Neuronal stem cell (in vitro differentiated cells): Measurements from ENCODE around the gene DNAJB11.

ENCODE experiments used
- DNase-seq: peaks from one replicate; pipeline ENCODE4 v3.0.0-alpha.2; 2013; ENCODE audit warnings: low spot score
- H2AFZ ChIP-seq: one replicate; pipeline ENCODE4 v1.6.1; 2013; ENCODE audit warnings: mild to moderate bottlenecking, low read length, inconsistent platforms
- H2AK5ac ChIP-seq: 2 replicates; pipeline ENCODE4 v1.6.1; 2013; ENCODE audit warnings: low read depth, mild to moderate bottlenecking, inconsistent platforms, low read length, moderate library complexity, mixed read lengths
- H2BK120ac ChIP-seq: 2 replicates; pipeline ENCODE4 v1.6.1; 2013; ENCODE audit warnings: low read depth, mild to moderate bottlenecking, inconsistent platforms, low read length, moderate library complexity, mixed read lengths
- H2BK12ac ChIP-seq: one replicate; pipeline ENCODE4 v1.6.1; 2013; ENCODE audit warnings: low read length, inconsistent platforms
- H2BK15ac ChIP-seq: 2 replicates; pipeline ENCODE4 v1.6.1; 2013; ENCODE audit warnings: mild to moderate bottlenecking, low read length, inconsistent platforms, mixed read lengths
- H2BK5ac ChIP-seq: one replicate; pipeline ENCODE4 v1.6.1; 2013; ENCODE audit warnings: inconsistent platforms, mild to moderate bottlenecking, low read length, moderate library complexity
- H3K14ac ChIP-seq: one replicate; pipeline ENCODE4 v1.6.1; 2013; ENCODE audit warnings: low read length, inconsistent platforms
- H3K18ac ChIP-seq: 2 replicates; pipeline ENCODE4 v1.6.1; 2013; ENCODE audit warnings: low read length, inconsistent platforms
- H3K23ac ChIP-seq: 2 replicates; pipeline ENCODE4 v1.6.1; 2013; ENCODE audit warnings: low read depth, mild to moderate bottlenecking, mixed read lengths, low read length, inconsistent platforms; ENCODE audit not compliant: poor library complexity
- H3K27ac ChIP-seq: replicated peaks from 3 replicates; pipeline ENCODE4 v1.5.1; 2013; ENCODE audit warnings: low read length, inconsistent platforms
- H3K27me3 ChIP-seq, 3 experiments: 2 replicates each; pipeline ENCODE4 v1.6.1; 2013; ENCODE audit warnings: low read length in 3 of 3, mild to moderate bottlenecking in 2 of 3, inconsistent platforms in 1 of 3, low read depth in 1 of 3, mixed read lengths in 1 of 3, moderate library complexity in 1 of 3; ENCODE audit not compliant: control insufficient read depth in 3 of 3, insufficient read depth in 3 of 3
- H3K36me3 ChIP-seq, 2 donors: replicated peaks in 1 of 2; 2 replicates each; pipeline ENCODE4 v1.6.1; 2013; ENCODE audit warnings: low read length in 2 of 2; ENCODE audit not compliant: control insufficient read depth in 2 of 2, insufficient read depth in 2 of 2
- H3K4ac ChIP-seq: 2 replicates; pipeline ENCODE4 v1.6.1; 2013; ENCODE audit warnings: inconsistent platforms, mild to moderate bottlenecking, low read length, moderate library complexity
- H3K4me1 ChIP-seq, 2 donors: 1 replicate in 1 of 2; 2 replicates in 1 of 2; pipeline ENCODE4 v1.6.1; 2013; ENCODE audit warnings: low read length in 2 of 2, low read depth in 1 of 2; ENCODE audit not compliant: control insufficient read depth in 2 of 2, insufficient read depth in 1 of 2
- H3K4me2 ChIP-seq: one replicate; pipeline ENCODE4 v1.6.1; 2013; ENCODE audit warnings: mild to moderate bottlenecking, low read length, inconsistent platforms; ENCODE audit not compliant: insufficient read depth, poor library complexity, severe bottlenecking
- H3K4me3 ChIP-seq, 2 donors: 2 replicates each; pipeline ENCODE4 v1.5.1; 2013; ENCODE audit warnings: low read length in 2 of 2, mild to moderate bottlenecking in 2 of 2, inconsistent platforms in 1 of 2, moderate library complexity in 1 of 2
- H3K79me1 ChIP-seq: one replicate; pipeline ENCODE4 v1.6.1; 2013; ENCODE audit warnings: low read depth, mild to moderate bottlenecking, inconsistent platforms, low read length, moderate library complexity
- H3K9ac ChIP-seq: one replicate; pipeline ENCODE4 v1.6.1; 2013; ENCODE audit warnings: mild to moderate bottlenecking, low read depth, low read length, inconsistent platforms; ENCODE audit not compliant: poor library complexity
- H3K9me3 ChIP-seq, 2 donors: replicated peaks in 1 of 2; 2 replicates each; pipeline versions ENCODE3 to v1.6.1; 2013; ENCODE audit warnings: low read length in 2 of 2, mild to moderate bottlenecking in 2 of 2, inconsistent platforms in 1 of 2, low read depth in 1 of 2, mixed read lengths in 1 of 2, moderate library complexity in 1 of 2; ENCODE audit not compliant: control insufficient read depth in 2 of 2, insufficient read depth in 1 of 2
- H4K8ac ChIP-seq: one replicate; pipeline ENCODE4 v1.6.1; 2013; ENCODE audit warnings: low read depth, mild to moderate bottlenecking, inconsistent platforms, low read length, moderate library complexity
- H4K91ac ChIP-seq: one replicate; pipeline ENCODE4 v1.6.1; 2013; ENCODE audit warnings: low read length, low read depth, mild to moderate bottlenecking, inconsistent platforms; ENCODE audit not compliant: poor library complexity
- WGBS, 2 donors: extraction: QIAGEN DNeasy Blood & Tissue Kit; methylation state at CpG; one replicate each; pipeline ENCODE4 v1.1.7; 2013; ENCODE audit warnings: missing lambda C conversion rate in 2 of 2, mixed read lengths in 1 of 2; ENCODE audit not compliant: insufficient read length in 2 of 2, insufficient replicate concordance in 1 of 2; ENCODE audit errors: extremely low coverage in 2 of 2; 5-methylcytosine and 5-hydroxymethylcytosine counted together

The DNAJB11 gene

DNA sequence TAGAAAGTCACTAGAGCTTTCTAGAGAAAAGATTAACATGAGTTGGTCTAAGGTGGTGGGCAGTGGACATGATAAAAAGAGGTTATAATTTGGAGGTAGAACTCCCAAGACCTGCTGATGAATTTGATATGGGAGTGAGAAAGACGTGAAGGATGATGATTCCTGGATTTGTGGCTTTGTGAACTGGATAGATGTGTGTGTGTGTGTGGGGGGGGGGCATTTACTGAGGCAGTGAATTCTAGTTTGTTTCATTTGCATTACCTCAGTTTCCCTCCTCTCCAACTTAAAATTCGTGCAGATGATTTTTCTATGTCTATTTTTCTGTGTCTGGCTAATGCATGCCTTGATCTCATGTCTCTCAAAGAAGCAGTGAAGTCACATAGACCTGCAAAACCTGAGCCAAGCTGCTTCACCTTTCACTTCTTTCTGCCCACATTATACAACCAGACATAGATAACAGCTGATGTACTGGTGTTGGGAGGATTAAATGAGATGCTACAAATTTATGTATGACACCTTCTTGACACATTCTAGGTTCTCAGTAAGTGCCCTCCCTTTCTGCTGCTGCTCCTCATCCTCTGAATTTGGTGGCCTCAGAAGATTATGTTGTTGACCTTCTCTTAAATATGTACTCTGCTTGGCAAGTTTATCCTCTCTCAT lies 52.3 kb downstream of the DNAJB11 start:
- Histone ChIP-seq H3K79me1 (no peaks in the 10 kb centered on the region), H3K4ac (no peak overlapping the region), H3K9me3 (no peaks in the 10 kb centered on the region), H3K27ac (no peak overlapping the region), H3K36me3 (no peaks in the 10 kb centered on the region), H3K9ac (no peak overlapping the region), H3K23ac (no peak overlapping the region), H2AFZ (no peak overlapping the region), H3K14ac (no peak overlapping the region), H2AK5ac (no peak overlapping the region), H3K4me3 (no peak overlapping the region), H2BK15ac (no peak overlapping the region), H3K4me2 (no peak overlapping the region), H3K18ac (no peak overlapping the region), H3K4me1 (no peaks in the 10 kb centered on the region), H2BK120ac (no peak overlapping the region), H4K91ac (no peak overlapping the region), H3K27me3 (peaks cover 0 to 24% (median 0%) of the 10 kb centered on the region in 3 experiments), H4K8ac (no peak overlapping the region), H2BK12ac (no peak overlapping the region), H2BK5ac (no peak overlapping the region)
- no CpG with 5 or more reads among the region's 2 CpGs for WGBS, 2 donors
- DNase-seq, result no peak

DNA sequence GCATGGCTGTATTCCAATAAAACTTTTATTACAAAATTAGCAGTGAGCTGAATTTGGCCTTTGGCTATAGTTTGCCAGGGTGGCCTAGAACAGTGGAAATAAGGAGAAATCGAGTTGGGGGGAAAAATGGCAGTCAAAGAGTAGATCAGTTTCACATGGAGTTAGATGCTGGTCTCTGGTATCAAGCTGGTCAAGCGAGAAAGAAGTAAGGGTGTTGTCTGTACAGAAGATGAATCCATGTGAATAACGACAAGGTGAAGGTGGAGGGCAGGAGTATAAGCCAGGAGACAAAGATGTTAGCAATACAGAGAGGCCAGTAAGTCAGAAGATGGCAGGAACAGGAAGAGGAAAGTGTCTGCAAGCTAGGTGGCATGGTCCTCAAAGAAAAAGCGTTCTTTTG lies 54.1 kb downstream of the DNAJB11 start:
- no peak overlapping the region for H2AFZ ChIP-seq
- WGBS, 2 donors, result no CpG with 5 or more reads among the region's 4 CpGs
- no peak overlapping the region for H4K8ac ChIP-seq
- no peaks in the 10 kb centered on the region for H3K9me3 ChIP-seq
- no peak overlapping the region for H2BK15ac ChIP-seq
- H3K18ac ChIP-seq, result no peak overlapping the region
- peaks cover 0 to 14% (median 0%) of the 10 kb centered on the region in 3 experiments for H3K27me3 ChIP-seq
- DNase-seq, result no peak
- H2BK5ac ChIP-seq, result no peak overlapping the region
- no peak overlapping the region for H4K91ac ChIP-seq
- no peak overlapping the region for H3K27ac ChIP-seq
- H2BK12ac ChIP-seq, result no peak overlapping the region
- no peak overlapping the region for H3K9ac ChIP-seq
- no peak overlapping the region for H3K4me2 ChIP-seq
- no peaks in the 10 kb centered on the region for H3K36me3 ChIP-seq
- no peak overlapping the region for H3K23ac ChIP-seq
- H3K4ac ChIP-seq, result no peak overlapping the region
- no peaks in the 10 kb centered on the region for H3K79me1 ChIP-seq
- H3K4me3 ChIP-seq, result no peak overlapping the region
- no peaks in the 10 kb centered on the region for H3K4me1 ChIP-seq
- H2BK120ac ChIP-seq, result no peak overlapping the region
- no peak overlapping the region for H3K14ac ChIP-seq
- no peak overlapping the region for H2AK5ac ChIP-seq

DNA sequence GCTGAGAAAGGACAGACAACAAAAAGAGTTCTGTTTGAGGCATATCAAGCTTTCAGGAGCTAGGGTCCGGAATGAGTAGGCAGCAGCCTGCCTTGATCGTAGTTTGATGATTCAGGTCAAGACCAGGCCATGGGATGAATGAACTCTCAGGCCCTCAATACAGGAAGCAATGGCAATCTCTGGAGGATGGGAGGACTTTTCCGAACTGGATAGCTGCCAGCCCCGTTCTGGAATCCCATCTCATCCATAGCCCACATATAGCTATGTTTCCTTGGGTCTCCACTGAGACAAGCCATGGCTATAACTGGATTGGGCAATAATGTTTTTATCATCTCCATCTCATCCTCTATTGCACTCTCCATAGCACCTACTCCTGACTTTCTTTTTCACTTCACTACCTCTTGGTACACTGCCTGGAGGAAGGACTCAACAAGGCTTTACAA lies 55.1 kb downstream of the DNAJB11 start:
- Histone ChIP-seq H3K23ac (no peak overlapping the region), H3K14ac (no peak overlapping the region), H2BK12ac (no peak overlapping the region), H3K36me3 (no peaks in the 10 kb centered on the region), H2BK5ac (no peak overlapping the region), H3K9ac (no peak overlapping the region), H2BK15ac (no peak overlapping the region), H3K4me2 (no peak overlapping the region), H2AFZ (no peak overlapping the region), H4K8ac (no peak overlapping the region), H2AK5ac (no peak overlapping the region), H3K79me1 (no peaks in the 10 kb centered on the region), H3K4me1 (peaks cover 0 to 3% of the 10 kb centered on the region in 2 donors), H3K27ac (no peak overlapping the region), H3K27me3 (peaks cover 0 to 14% (median 0%) of the 10 kb centered on the region in 3 experiments), H4K91ac (no peak overlapping the region), H3K4ac (no peak overlapping the region), H2BK120ac (no peak overlapping the region), H3K9me3 (no peaks in the 10 kb centered on the region), H3K4me3 (no peak overlapping the region), H3K18ac (no peak overlapping the region)
- no CpG with 5 or more reads among the region's 4 CpGs for WGBS, 2 donors
- DNase-seq, result no peak

DNA sequence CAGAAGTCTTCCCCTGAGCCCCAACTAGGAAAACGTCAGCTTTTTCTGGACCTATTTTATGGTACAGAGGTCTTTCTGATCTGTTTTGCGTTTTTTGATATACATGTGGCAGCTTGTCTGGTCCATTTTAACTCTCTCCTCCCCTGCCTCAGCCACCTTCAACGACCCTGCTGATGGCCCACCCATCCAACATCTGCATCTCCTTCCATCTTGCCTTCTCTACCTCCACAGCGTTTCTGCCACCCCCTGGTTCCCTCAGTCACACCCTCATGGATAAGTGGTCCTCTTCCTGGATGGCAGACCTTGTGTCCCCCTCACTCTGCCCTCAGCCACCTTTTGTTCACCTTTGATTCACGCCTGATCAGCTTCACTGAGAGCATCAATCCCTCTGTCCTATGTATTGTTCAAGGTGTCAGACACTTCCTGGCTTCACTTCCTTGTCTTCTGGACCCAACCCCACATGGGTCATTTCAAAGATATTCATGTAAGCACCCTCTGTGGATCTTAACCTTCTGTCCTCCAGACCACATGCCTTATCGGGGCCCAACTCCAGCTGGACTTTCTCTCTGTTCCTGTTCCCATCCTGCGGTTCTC lies 55.8 kb downstream of the DNAJB11 start:
- Histone ChIP-seq H3K4ac (no peak overlapping the region), H3K79me1 (no peaks in the 10 kb centered on the region), H3K36me3 (no peaks in the 10 kb centered on the region), H3K9me3 (no peaks in the 10 kb centered on the region), H2BK15ac (no peak overlapping the region), H3K18ac (no peak overlapping the region), H3K27ac (no peak overlapping the region), H4K8ac (no peak overlapping the region), H2AK5ac (no peak overlapping the region), H2BK120ac (no peak overlapping the region), H2AFZ (no peak overlapping the region), H3K27me3 (peaks cover 0 to 16% (median 0%) of the 10 kb centered on the region in 3 experiments), H2BK5ac (no peak overlapping the region), H3K14ac (no peak overlapping the region), H3K4me2 (no peak overlapping the region), H3K4me1 (peaks cover 0 to 4% of the 10 kb centered on the region in 2 donors), H3K23ac (no peak overlapping the region), H4K91ac (no peak overlapping the region), H3K9ac (no peak overlapping the region), H3K4me3 (no peak overlapping the region), H2BK12ac (no peak overlapping the region)
- no peak for DNase-seq
- WGBS, 2 donors, result no CpG with 5 or more reads among the region's 7 CpGs
